Activated CD4-positive, alpha-beta T cell treated with anti-CD3 and anti-CD28 coated beads, Interleukin-10, Interleukin-2, amounts not matched to agents 100 ng/mL and 50 ng/mL, durations not matched to agents 16 hours and 8 hours (primary cell): ENCODE results near the gene SEPTIN5.

ENCODE experiments used
- DNase-seq: peaks from one replicate; pipeline ENCODE4 v3.0.0-alpha.2; 2020

SEPTIN5 gene

DNA sequence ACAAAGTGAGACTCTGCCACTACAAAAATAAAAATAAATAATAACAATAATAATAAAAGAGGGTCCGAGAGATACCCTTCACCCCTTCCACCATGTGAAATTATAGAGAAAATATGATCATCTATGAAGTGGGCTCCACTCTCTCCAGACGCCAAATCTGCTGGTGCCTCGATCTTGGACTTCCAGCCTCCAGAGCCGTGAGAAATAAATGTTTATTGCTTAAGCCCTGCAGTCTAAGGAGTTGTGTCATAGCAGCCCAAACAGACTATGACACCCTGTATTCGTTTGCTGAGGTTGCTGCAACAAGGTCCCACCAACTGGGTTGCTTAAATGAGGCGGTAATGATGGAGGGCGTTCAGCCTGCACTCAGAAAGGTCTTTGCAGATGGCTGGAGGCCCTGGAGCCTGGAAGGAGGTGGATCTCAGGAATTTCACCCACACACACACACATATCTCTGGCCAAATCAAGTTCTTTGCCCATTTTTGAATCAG lies 7.6 kb upstream of the SEPTIN5 start:
- no peak for DNase-seq

DNA sequence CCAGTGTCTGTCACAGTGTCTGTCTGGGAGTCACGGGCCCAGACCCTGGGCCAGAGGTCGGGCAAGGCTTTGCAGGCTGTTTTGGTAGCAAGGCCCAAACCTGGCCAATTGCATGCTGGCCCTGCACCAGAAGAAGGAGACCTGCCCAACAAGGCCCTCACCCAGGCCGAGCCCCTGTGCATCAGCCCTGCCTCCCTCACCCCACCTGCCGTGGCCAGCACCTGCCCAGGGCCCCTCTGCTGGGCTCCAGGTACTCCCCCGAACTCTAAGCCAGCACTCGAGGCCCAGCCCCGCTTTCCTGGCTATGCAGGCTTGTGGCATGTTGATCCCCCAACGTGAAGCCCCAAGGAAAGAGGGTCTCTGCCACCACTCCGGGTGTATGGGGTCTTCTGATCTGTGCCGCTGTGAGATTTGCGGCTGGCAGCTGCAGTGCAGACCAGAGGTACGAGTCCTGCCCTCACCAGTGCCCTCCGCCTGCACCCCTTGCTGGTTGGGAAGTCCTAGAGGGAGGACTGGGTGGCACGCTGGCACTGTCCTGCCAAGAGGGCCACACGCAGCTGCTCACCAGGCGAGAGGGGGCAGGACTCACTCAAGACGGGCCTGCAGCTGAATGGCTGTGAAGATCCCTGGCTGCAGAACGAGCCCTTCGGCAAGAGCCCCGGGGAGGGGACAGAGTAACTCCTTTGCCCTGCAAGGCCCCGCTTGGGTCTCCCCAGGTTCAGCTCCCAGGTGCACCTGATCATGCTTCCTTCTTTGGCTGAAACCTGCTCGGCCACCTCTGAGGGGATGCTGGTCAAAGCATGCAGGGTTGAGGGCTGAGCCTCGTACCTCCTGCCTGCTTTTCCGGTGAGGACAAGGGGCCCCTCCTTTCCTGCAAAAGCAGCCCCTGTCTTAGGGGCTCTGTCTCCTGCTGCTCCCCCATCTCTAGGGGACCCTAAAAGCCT lies 6.7 kb upstream of the SEPTIN5 start:
- DNase-seq, result no peak

DNA sequence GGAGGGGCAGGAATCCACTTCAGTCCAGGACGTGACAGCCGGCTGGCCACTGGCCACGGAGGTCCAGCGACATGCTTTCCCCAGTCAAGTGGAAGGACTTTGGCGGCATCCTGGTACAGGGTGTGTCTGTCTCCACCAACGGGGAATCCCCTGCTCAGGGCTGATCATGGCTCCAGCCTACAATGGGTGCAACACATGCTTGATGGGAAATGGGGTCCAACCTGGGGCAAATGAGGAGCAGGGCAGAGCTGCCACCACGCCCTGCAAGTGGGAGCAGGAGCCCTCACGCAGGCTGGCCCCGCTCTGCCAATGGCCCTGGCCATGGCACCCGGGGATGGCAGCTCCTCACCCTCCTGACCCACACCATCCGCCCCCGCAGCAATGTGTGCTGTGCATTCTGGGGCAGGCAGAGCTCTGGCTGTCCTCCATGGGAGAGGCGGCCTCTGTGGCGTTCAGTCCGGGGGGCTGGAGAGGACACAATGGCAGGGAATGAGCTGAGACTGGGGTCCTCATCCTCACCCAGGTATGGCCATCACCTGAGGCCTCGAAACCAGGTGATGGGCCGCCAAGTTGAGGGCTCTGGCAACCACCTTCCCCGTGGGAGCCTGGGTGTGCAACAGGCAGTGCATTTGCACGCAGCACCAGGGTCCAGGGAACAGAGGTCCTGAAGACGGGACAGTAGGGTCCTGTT lies 5.8 kb upstream of the SEPTIN5 start:
- no peak for DNase-seq

DNA sequence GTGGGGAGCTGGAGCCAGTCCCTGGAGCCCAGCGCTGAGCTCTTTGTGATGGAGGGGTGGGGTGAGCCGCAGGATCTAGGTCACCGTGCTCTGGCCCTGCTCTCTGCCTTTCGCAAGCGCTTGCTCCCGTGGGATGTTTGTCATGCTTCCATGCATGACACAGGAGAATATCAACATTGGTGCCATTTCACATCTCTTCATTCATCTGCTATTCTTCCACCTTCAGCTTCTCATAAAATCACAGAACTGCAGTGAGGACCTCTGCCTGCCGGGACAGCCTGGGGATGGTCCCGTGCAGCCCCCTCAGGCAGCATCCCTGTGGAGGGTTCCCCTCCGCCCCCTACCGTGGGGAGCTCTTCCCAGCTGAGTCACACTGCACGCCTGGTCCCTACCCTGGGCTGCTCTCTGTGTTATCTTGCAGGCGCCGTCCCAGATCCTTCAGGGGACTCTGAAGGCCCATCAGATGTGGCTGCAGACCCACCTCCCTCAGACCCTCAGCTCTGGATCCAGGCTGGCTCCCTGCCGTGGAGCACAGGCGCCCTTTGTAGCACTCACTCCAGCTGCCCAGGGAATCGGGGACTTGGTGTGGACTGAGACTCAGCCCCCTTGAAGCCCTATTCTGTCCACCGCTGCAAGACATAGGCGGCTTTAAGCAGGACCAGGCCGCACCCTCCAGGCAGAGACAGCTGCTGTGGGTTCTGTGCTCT lies 5.1 kb upstream of the SEPTIN5 start:
- no peak for DNase-seq

DNA sequence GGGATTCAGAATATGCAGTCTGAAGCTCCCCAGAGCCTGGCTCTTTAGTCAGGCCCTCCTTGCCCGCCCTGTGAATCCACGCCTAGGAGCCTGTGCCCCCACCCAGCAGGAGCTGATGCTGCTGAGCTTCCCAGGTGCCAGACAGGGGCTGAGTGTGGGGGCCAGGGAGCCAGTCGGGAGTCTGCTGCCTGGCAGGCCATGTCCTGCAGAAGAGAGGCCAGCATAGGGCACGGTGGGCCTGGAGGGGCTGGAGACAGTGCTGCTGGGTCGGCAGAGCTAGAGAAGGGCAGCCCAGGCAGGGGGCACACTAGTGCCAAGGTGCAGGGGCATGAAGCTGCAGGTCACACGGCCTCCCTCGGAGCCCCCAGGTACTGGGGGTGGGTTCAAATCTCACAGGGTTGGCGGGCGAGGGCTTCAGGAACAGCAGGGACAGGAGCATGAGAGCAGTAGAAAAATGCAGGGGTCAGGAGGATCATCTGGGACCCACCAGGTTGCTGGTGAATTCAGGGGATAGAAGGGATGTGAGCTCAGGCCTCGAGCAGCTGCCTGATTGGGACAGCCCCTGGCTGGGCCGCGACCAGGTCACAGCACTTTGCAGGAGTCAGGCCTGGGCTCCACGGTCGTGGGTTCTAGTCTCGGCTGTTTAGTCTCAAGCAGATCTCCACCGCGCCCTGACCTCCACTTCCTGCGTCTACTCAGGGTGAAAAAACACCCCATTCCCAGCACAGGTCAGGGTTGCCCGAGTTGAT lies 4.1 kb upstream of the SEPTIN5 start:
- DNase-seq, result no peak

DNA sequence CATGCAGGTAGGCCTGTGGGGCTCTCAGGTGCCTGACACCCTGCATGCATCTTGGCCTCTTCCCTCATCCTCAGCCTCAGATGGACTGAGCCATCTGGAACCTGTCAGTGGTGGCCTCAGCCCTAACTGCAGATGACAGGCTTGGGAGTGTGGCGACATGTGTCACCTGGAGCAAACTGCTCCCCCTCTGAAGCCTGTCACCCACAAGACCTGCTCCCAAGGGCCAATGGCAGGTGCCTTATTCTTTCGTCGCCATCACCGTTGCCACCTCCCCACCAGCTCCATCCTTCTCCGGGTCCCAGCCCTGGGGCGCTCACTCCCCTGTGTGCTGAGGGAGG lies 3.6 kb upstream of the SEPTIN5 start:
- DNase-seq, result no peak

DNA sequence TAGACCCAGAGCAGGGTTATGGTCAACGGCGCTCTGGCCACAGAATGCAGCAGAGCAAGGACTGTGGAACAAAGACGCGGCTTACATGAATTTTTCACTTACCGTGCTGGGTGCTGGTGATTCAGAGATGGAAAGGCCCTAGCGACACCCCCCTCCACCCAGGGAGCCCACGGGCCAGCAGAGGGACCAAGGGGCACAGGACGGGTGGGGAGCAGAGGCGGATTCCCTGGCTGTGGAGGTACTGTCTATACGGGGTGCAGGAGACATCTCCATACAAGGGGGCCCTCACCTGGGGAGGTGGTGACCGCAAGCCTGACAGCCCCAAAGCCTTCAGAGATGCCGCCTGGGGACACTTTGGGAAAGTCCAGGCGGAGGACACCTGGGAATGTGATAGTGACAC lies 1.1 kb upstream of the SEPTIN5 start:
- DNase-seq, result no peak

DNA sequence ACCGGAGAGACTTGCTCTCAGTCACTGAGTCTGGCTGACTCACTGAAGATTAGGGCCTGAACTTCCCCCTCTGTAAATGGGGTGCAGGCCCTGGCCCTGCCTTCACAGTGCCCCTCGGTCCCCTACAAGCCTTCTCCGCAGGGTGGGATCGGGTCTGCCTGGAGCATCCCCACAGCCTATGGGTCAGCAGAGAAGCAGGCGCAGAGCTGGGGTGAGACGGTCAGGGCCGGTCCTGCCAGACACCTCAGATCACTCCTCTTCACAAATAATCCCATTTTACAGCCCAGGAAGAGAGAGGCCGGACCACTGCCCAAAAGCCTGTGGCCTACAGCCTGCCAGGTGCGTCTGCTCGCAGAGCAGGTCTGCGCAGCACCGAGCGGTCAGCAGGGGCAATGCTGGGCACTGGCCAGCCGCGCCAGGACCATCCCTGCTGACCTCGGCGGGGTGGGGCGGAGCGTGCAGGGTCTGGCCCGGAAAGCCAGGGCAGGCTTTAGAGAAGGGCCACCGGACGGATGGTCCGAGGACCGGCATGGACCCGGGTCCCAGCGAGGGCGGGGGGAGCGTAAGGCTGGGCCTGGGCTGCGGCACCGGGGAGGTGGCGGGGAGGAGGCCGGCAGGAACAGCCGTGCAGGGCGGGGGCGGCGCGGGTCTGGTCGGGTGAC lies 522 bp upstream of the SEPTIN5 start:
- no peak for DNase-seq

DNA sequence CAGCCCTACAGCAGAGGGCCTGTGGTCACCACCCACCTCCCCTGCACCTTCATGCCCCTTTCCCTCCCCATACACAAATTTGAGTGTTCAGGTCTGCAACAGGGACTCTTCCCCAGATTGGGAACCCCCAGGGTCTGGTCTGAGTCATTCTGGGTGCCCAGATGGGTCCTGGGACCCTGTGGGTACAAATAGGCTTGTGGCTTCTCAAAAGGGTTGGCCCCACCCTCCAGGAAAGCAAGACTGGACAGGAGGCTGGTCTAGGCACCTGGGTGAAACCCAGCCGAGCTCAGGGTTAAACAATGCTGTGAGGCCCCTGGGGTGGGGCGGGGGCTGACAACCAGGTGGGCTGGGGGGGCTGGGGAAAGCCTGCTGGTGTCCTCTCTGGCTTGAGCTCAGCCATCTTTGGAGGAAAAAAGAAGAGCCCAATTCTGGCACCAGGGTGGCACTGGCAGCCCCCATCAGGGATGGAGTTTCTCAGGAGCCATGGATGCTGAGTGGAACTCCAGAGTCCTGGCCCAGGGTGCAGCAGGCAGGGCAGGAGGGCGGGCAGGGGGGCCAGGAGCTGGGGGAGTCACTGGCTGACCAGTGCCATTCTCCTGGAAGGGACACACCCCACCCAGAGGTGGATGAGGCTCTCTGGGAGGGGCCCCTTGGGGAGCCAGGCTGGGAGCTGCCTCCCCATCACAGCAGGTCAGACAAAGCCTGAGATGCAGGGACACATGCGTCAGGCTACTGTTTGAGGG lies 1.1 kb downstream of the SEPTIN5 start:
- no peak for DNase-seq

DNA sequence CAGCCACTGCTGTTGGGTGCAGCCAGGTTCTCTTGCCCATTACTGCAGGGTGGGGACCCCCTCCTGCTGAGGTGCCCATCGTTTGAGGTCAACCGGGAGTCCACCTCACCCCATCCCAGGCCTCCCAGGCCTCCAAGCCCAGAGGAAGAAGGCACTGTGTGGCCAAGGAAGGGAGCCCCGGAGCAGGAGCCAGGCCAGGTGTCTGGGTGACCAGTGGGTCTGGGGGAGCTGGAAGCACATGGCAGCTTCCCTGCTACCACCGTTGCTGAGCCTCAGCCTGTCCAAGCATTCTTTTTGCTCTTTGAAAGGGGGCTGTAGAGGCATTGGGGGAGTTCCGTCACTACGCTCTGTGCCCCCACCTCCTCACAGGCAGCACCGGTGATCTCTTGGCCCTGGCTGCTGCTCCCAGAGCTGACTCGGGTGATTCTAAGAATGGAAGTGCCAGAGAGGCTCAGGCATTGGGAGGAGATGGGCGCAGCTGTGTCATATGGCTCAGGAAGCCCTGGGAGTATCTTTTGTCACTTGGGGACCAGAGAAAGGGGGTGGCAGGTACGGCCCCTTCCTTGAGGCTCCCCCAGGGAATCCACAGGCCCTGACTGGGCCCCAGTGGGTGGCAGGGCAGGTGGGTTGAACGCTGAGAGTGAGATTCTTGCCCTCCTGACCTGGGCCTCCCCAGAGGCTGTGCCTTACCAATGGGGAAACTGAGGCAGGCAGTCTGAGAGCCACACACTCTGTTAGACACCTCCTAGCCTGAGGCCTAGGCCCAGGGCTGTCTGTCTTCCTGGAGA lies 1.9 kb downstream of the SEPTIN5 start:
- DNase-seq, result no peak

DNA sequence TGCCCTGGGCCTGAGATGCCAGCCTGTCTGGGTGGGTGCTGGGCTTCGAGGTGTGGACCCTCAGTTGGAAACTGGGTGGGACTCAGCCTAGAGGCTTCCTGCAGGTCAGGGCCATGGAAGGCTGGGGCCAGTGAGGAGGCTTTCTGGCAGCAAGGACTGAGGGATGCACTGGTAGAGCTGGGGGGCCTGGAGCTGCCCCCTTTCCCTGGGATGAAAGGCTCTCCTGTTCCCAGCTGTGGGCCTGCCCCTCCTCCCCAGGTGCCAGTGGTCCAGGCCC lies 2.5 kb downstream of the SEPTIN5 start:
- no peak for DNase-seq

DNA sequence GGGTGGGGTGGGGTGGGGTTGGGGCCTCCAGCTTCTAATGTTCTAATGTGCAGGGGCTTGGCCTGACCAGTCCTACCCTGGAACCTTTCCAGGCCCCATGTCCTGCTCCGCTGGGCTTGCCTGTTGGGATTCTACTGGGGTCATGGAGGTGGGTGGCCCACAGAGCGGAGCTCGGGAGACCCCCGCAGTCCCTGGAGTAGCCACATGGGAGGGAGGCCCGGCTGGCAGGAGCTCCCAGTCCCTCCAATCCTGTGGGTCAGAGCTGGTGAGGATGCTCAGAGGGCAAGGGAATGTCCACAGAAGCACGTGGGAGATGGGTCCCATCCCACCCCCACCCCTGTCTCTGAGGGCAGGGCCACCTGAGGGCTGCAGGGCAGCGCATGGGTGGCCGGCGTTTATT lies 2.9 kb downstream of the SEPTIN5 start:
- DNase-seq, result no peak

DNA sequence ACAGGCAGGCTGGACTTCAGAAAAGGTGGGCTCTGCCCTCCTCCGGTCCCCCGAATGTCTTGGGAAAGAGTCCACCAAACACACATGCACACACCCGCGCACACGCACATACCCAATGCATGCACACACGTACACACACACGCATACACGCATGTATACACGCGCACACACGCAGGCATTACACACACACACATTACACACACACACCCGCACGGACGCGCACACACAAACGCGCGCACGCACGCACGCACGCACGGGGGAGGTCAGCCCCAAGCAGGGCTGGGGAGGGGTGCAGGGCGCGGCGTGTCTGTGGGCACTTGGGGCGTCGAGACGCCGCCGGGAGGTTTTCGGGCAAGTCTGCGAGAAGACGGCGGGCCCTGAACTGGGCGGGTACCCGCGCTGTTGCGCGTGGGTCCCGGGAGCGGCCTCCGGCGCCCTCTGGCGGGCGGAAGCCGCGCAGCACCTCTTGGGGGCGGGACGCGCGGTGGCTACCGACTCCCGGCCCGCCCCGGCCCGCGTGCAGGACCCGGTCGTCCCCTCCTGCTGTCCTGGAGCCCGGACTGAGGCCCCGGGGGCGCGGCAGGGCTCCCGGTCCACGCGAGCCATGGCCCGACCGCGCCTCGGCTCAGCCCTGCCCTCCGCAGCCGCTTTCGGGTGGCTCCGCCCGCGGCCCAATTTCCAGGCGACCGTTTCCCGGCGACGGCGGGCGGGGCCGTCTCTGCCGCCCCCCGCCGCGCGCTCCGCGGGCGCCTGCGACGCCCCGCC lies 3.6 kb downstream of the SEPTIN5 start:
- peak; percentile 80 for DNase-seq

DNA sequence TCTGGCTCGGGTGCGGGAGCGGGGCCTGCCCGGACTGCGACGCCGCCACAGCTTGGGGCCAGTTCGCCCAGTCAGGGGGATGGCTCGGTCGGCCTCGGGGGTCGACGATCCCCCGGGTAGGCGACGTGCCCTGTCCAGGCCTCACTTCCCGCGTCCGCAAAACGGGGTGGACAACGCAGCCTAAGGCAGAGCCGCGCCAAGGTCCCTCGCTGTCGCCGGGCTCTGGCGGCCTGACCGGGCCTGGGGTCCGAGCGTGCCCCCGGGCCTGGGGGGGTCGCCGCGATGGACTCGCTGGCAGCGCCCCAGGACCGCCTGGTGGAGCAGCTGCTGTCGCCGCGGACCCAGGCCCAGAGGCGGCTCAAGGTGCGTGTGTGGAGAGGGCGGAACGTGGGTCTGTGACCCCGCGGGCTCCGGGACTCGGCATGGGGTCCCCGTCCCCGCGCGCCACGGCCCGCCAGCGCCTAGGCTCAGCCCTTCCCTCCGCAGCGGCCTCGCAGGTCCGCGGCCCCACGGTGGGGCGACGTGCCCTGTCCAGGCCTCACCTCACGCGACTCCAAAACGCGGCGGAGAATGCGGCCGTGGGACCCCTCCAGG lies 4.2 kb downstream of the SEPTIN5 start:
- no peak for DNase-seq

DNA sequence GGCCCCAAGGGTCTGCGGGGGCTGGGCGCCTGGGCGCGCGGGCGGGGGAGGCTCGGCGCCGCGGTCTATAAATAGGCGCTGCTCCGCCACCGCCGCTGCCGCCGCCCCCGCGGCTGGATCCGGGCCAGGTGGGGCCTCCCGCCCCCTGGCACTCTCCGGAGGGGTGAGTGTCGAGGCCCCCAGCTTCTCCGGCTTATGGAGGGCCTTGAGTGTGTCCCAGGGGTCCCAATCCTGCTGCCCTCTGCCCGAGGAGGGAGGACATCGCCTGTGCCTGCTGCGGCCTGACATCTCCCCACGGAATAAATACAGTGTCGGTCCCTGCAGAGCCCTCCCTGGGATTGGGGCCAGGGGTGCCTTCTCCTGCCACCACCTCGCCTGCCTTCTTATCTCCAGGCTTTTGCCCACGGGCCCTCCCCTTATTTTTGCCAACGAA lies 4.8 kb downstream of the SEPTIN5 start:
- DNase-seq, result no peak

DNA sequence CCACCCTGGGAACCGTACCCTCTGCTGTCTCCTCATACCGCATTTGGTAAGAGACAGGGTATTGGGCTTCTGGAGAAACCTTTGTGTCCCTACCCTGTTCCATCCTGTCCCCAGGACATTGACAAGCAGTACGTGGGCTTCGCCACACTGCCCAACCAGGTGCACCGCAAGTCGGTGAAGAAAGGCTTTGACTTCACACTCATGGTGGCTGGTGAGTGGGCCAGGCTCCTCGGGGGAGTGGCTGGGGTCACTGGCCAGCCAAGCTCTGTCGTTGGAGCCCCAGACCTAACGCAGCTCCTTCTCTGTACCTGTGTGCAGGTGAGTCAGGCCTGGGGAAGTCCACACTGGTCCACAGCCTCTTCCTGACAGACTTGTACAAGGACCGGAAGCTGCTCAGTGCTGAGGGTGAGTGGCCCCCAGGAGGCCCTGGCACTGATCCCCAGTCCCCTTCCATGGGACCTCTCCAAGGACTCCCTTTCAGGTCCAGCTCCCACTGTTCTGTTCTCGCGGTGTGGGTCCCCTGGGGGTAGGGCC lies 5.3 kb downstream of the SEPTIN5 start:
- no peak for DNase-seq

DNA sequence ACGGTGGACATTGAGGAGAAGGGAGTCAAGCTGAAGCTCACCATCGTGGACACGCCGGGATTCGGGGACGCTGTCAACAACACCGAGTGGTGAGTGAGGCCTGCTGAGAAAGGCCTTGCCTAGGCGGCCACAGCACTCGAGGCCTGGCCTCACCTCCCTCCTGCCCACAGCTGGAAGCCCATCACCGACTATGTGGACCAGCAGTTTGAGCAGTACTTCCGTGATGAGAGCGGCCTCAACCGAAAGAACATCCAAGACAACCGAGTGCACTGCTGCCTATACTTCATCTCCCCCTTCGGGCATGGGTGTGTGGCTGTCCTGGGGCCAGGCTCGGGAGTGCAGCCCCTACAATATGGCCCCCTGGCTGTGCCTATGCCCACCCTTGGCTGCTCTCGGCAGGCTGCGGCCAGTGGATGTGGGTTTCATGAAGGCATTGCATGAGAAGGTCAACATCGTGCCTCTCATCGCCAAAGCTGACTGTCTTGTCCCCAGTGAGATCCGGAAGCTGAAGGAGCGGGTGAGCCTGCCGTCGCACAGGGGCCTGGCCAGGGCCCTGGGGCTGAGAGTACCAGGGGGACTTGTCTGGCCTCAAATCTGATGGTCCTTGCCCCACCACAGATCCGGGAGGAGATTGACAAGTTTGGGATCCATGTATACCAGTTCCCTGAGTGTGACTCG lies 6.0 kb downstream of the SEPTIN5 start:
- no peak for DNase-seq

DNA sequence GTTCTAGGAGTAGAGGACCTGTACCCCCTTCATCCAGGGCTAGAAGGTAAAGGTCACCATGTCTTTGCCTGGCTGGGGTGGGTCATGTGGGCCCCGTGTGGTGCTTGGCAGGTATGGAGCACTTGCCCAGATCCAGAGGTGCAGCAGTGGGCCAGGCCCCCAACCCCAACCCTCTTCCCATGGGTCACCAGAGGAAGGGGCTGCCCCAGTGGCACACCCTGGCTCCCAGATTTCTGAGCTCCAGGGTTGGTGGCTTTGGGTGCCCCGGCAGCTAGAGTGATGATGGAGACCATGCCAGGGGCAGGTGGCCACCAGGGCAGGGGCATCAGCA lies 6.7 kb downstream of the SEPTIN5 start:
- DNase-seq, result no peak
